ENCODE data around the gene TMEM242.

DNA sequence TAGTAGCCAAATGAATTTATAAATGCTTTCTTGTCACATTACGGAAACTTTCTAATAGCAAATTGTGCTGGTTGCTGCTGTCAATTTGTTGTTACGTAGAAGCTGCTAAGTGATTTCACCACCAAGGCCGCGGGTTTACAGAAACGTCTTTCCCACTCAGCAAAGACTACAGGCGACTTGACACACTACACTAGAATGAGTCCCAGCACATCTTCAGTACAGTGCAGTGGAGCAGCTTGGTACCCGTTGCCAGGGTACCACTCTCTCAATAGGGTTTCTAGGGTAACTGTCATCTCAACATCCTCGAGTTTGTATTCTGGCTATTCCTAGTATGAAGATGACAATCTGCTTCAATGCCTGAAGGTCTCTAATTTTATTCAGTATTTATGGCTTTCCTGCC, 35.0 kb upstream of the TMEM242 start:
- no peak for TF ChIP-seq ISL1 (CRISPR knock-in tag; IDR thresholded peaks at IDR 0.05)
- TF ChIP-seq, protein P1, sequence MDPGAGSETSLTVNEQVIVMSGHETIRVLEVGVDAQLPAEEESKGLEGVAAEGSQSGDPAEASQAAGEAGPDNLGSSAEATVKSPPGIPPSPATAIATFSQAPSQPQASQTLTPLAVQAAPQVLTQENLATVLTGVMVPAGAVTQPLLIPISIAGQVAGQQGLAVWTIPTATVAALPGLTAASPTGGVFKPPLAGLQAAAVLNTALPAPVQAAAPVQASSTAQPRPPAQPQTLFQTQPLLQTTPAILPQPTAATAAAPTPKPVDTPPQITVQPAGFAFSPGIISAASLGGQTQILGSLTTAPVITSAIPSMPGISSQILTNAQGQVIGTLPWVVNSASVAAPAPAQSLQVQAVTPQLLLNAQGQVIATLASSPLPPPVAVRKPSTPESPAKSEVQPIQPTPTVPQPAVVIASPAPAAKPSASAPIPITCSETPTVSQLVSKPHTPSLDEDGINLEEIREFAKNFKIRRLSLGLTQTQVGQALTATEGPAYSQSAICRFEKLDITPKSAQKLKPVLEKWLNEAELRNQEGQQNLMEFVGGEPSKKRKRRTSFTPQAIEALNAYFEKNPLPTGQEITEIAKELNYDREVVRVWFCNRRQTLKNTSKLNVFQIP (CRISPR knock-in tag; IDR thresholded peaks at IDR 0.05; ENCODE audit: borderline replicate concordance, low read depth) = no peak
